Hematopoietic multipotent progenitor cell treated with erythropoietin and hydrocortisone succinate and interleukin-3 and kit ligand, for 6 days (in vitro differentiated cells): ENCODE measurements around the gene GRAP2.

ENCODE experiments used
- DNase-seq: peaks from one replicate; pipeline ENCODE4 v3.0.0-alpha.2; 2015

Gene GRAP2

DNA sequence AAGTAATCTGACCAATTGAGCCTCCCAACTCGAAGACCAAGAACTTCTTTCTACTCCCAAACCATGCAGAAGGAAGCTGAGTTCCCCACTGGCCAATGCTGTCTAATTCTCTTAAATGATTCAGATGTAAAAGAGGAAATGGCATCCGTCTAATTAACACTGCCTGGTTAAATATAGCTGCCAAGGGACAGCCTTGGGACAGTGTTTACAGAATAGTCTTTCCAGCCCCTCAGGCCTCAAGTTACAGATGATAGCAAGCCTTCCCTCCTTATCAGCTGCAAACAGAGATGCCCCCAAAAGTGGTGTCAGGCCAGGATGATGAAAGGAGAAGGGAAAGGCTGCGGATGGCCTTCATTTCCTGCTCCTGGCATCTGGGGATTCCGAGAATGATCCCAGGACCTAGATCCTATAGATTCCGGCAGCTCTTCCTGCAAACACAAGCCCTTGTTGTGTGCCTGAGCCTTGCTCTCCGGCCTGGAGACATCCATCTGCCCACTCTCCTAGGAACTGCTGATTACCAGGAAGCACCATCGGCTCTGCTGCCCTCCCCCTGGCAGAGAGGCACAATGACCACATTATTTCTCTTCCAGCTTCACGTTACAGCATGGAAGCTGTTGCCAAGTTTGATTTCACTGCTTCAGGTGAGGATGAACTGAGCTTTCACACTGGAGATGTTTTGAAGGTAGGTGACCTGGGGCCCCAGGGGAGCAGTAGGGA lies 45.8 kb downstream of the GRAP2 start:
- DNase-seq = peak; percentile 93

DNA sequence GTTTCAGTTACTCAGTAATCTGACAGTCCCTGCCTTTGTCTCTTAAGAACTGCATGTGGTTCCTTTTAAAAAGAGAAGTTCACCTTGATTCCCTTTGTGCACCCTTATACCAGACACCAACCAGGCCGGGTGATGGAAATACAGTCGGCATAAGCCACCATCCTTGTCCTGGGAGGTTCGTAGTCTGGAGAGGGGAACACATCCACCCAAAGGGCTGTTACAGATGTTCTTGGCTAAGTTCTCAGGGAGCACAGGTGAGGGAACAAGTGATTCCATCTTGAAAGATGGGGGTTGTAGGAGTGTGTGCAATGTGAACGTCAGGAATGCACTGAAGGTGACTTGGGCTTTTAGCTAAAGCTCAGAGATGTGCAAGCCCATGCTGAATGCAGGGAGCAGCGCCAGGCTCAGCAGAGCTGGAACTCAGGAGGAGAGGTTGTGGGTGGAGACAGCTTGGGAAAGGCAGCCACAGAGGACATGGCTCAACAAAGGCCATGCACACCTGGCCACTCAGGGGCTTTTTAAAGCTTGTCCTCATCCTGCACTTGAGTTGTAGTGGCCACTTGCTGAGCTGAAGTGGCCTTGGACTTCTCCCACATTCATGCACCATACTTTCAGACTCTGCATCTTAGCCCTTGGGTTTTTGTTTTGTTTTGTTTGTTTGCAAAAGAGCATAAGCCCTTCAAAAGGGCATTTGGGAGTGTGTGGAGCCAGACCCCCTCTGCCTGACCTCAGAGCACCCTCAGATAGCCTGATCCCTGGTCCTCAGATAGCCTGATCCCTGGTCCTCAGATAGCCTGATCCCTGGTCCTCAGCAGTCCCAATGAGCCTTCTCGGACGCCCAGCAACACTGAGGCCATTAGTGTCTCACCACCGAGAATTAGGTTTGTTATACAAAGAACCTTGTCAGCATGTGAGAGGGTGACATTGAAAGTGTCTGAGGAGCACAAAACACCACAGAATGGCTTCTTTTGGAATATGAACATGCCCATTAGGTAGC lies 46.6 kb downstream of the GRAP2 start:
- DNase-seq = no peak

GRCh38 chr22:39949964-39950737 lies 49.3 kb downstream of the GRAP2 start:
- no peak for DNase-seq

GRCh38 chr22:39951603-39952293 lies 50.9 kb downstream of the GRAP2 start:
- peak; percentile 51 for DNase-seq

- DNase-seq = no peak
Measured at GRCh38 chr22:39952347-39952746, 51.5 kb downstream of the GRAP2 start.

GRCh38 chr22:39953101-39953500 lies 52.2 kb downstream of the GRAP2 start:
- DNase-seq = no peak

DNA sequence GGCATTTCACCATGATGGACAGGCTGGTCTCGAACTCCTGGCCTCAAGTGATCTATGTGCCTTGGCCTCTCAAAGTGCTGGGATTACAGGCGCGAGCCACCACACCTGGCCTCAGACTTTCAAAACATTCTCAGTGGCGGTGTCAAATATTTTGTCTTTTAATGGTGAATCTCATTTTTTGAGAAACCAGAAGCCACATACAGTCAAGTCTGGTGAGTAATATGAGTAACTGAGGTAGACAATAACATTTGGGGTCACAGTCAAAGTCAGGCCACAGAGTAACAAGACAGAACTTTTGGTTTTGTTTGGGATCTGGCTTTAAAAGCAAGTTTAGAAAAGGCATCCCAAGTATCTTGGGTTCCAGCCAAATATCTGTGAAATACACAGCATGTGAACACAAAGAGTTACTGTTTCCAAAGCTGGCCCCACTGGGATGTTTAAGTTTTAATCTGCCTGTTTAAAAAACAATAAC lies 53.7 kb downstream of the GRAP2 start:
- no peak for DNase-seq

GRCh38 chr22:39955675-39956074 lies 54.8 kb downstream of the GRAP2 start:
- no peak for DNase-seq

- peak; percentile 90 for DNase-seq
Measured at GRCh38 chr22:39956932-39957664, 56.2 kb downstream of the GRAP2 start.

DNA sequence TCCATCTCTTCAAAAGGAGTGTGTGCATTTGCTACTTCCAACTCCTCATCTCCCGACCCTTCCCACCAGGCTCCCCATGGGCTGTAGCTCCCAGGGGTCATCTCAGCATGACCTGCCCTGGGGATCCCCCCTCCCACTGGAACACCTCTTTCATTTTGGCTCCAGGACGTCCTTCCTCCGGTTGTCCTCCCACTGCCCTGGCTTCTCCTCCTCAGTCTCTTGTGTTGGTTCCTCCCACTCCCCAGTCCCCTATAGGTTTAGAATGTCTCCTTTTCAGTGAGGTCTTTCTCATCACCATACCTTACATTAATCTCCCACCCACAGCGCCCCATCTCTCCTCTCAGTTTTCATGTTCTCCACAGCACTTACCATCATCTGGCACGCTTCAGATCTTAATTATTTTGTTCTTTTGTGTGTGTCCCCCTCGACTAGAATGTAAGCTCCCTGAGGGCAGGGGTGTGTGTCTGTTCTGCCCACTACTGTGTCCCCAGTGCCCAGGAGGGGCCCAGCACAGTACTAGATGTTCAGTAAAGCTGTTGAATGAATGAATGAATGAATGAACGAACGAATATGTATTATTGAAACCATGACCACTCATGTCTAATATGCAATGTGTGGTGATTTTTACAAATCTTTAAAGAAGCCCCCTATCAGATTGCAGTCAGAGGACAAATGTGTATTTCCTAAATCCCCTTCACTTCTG lies 57.3 kb downstream of the GRAP2 start:
- DNase-seq = no peak

GRCh38 chr22:39958949-39959639 lies 58.2 kb downstream of the GRAP2 start:
- DNase-seq = peak; percentile 61

DNA sequence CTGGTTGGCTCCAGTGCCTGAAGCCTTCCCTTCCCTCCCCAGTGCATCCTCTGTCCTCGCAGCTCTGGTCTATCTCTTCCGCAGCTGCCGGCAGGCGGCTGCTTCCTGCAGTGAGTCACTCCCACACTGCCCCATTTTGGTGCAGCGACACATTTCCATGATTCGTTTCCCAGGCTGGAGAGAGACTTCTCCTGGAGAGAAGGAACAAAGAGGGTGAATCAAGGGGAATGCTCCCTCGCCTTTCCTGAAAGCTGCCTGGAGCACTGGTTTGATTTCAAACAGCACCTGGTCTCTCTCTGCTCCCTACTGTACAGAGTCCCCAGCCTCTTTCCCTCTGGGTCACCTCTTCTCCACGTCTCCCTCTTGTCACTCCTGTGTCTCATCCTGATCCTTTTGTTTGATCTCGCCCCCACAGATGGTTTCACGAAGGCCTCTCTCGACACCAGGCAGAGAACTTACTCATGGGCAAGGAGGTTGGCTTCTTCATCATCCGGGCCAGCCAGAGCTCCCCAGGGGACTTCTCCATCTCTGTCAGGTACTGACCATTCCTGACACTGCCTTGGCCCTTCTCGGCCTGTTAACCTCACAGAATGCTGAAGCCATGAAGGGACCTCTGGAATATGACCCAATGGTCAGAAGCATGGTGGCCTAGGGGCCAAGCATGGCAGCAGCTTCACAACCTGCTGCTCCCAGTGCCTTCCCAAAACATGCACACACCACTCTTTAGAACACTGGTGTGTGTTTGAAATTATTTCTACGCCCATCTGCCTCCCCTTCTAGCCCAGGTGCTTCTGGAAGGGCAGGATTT lies 59.0 kb downstream of the GRAP2 start, which contains the start of gene TMA7B:
Gene TMA7B, plus strand, starts transcription at position 758 of the 808 bp plus-strand sequence. CDS start 3,978 bp downstream, outside the sequence.
- peak; percentile 69 for DNase-seq

- peak; percentile 94 for DNase-seq
Measured at GRCh38 chr22:39960791-39961746, 60.2 kb downstream of the GRAP2 start.

DNA sequence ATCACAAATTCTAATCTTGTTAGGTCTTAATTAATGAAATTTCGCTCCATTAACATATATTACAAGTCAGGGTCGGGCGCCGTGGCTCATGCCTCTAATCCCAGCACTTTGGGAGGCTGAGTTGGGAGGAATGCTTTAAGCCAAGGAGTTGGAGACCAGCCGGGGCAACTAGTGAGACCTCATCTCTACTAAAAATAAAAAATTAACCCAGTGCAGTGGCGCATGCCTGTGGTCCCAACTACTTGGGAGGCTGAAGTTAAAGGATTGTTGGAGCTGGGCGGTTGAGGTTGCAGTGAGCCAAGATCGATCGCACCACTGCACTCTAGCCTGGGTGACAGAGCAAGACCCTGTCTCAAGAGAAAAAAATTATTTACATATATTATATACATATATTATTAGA lies 61.2 kb downstream of the GRAP2 start:
- no peak for DNase-seq

DNA sequence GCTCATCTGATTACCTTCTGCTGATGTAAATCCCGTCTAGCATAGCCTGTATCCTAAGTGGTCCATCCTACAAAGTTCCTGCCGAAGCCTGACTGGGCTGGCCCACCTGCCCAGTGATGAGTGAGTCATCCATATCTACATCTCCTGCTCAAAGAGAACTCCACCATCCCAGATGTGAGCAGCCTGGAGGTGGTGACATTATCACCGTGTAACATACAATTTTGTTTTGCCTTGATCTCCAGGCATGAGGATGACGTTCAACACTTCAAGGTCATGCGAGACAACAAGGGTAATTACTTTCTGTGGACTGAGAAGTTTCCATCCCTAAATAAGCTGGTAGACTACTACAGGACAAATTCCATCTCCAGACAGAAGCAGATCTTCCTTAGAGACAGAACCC lies 64.9 kb downstream of the GRAP2 start:
- DNase-seq = peak; percentile 63

DNA sequence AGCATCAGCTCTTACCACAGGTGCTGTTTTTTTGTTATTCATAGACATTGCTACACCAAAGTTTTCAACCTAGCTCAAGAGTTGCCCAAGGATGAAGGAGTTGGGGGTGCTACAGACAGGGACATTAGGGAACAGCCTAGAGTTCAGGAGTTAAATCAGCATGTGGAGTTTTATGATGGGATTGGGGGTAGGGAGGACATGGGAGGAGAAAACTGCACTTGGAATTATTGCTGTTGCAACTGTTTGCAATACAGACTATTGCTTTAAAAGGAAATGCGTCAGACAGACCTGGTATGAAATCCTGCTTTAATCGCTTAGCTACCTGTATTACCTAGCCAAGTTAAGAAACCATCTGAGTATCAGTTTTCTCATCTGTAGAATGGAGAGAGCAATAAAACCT lies 65.6 kb downstream of the GRAP2 start:
- no peak for DNase-seq

- peak; percentile 92 for DNase-seq
Measured at GRCh38 chr22:39967103-39967829, 66.4 kb downstream of the GRAP2 start.
